SK-MEL-5 (cell line): ENCODE measurements around the gene CCDC88B. TPM values are rescaled to one million over a fixed set of nuclear protein-coding genes. Genes with fewer than 3 reads are reported as not detected.

Experiments used
- DNase-seq: peaks from one replicate; pipeline ENCODE4 v3.0.0-alpha.2; 2016; ENCODE audit warnings: low read depth, low spot score
- in situ Hi-C: cut with HindIII; loops from 2 replicates; pipeline ENCODE4 v1.10.0; 2016; ENCODE audit warnings: low sequenced_read_pairs, high pct_unique_total_duplicates, low pct_unique_long_range_greater_than_20kb
- total RNA-seq: library from RNA; depleted of rRNA; stranded (reverse); fragments of >200 nt; shearing (Covaris generic); gene quantifications from 2 replicates; pipeline ENCODE4 v1.2.3, GENCODE V29; 2014

CCDC88B gene
- total RNA-seq, 1 experiment from 2014 or later: 2.0 TPM

DNA sequence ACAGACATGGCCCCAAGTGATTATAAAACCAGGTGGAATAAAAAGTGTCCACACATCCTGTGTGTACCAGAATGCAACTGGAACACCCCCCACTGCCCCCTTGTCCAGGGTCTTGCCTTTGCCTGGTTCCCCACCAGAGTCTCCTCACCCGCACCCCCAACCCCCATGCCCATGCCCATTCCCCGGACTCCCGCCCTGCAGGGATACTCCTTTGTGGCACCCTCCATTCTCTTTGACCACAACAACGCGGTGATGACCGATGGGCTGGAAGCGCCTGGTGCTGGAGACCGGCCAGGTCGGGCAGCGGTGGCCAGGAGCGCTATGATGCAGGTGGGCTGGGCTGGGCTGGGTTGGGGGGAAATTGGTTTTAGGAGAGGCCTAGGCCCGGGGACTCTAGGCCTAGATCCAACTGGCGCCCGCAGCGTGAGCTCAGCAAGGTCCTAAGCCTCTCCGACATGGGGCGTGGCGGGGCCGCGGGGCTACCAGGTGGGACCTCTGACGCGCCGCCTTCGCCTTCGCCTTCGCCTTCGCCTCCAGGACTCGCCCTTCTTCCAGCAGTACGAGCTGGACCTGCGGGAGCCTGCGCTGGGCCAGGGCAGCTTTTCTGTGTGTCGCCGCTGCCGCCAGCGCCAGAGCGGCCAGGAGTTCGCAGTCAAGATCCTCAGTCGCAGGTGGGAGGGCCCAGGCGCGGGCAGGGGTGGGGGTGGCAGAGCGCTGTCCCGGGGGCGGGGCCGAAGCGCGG lies 28.1 kb downstream of the CCDC88B start:
- DNase-seq: no peak
- in situ Hi-C loops: no loop called here

DNA sequence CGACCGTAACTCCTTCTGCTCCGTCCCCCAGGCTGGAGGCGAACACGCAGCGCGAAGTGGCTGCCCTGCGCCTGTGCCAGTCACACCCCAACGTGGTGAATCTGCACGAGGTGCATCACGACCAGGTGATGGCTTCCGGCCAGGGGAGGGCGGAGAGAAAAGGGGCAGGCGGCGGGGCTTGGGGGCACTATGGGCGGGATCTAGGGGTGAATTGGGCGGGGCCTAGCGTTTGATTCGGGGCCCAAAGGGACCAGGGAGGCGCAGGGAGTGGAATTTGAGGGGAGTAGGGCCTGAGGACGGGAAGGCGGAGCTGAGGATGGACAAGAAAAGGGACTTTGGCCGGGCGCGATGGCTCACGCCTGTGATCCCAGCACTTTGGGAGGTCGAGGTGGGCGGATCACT lies 28.7 kb downstream of the CCDC88B start:
- no peak for DNase-seq
- in situ Hi-C loops: no loop called here

DNA sequence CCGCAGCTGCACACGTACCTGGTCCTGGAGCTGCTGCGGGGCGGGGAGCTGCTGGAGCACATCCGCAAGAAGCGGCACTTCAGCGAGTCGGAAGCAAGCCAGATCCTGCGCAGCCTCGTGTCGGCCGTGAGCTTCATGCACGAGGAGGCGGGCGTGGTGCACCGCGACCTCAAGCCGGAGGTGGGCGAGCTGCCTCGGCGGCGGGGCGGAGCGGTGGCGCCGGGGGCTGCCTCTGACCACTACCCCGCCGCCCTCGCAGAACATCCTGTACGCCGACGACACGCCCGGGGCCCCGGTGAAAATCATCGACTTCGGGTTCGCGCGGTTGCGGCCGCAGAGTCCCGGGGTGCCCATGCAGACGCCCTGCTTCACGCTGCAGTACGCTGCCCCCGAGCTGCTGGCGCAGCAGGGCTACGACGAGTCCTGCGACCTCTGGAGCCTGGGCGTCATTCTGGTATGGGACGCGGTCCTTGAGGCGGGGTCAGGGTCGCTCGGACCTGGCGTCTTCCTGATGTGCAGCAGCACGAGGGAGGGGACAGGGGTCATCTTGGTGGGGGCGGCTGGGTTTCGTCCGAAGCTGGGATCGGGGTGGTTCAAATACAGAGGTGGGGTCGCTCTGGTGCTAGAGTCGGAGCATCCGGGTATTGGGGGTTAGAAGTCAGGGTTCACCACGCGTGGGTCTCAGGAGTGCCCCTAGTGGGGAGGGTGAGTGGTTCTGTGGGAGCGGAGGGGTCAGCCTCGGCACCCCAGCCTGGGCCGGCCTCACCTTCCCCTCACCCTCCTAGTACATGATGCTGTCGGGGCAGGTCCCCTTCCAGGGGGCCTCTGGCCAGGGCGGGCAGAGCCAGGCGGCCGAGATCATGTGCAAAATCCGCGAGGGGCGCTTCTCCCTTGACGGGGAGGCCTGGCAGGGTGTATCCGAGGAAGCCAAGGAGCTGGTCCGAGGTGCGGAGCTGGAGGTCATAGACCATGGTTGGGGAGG lies 29.7 kb downstream of the CCDC88B start:
- in situ Hi-C loops: no loop called here
- no peak for DNase-seq

DNA sequence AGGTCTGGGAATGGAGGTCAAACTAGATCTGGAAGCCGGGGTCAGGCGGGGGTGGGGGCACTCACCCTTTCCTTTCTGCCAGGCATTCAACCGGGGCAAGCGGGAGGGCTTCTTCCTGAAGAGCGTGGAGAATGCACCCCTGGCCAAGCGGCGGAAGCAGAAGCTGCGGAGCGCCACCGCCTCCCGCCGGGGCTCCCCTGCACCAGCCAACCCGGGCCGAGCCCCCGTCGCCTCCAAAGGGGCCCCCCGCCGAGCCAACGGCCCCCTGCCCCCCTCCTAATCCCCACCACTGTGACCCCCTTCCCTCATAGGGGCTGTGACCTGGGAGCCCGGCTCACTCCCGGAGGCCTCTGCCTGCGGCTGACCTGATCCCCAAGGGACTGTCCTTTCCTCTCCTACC lies 31.2 kb downstream of the CCDC88B start:
- in situ Hi-C loops: no loop called here
- no peak for DNase-seq

DNA sequence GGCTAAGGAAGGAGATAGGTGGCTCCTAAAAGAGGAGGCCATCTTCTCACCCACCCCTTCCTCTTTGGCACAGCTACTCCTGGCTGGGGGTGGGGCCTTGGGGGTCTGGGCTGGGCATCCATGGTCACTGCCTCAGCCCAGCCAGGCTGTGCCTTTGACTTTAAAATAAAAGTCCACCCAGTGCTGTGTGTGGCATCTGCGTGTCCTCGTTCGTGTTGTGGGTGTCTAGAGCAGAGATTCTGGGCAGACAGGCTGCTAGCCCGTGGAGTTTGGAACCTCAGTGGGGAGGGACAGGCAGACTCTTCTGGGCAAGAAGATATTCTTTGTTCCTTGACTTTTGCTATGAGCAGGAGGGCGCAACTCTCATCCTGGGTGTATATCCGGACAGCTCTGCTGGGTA lies 32.0 kb downstream of the CCDC88B start:
- in situ Hi-C loops: no loop called here
- DNase-seq: no peak

DNA sequence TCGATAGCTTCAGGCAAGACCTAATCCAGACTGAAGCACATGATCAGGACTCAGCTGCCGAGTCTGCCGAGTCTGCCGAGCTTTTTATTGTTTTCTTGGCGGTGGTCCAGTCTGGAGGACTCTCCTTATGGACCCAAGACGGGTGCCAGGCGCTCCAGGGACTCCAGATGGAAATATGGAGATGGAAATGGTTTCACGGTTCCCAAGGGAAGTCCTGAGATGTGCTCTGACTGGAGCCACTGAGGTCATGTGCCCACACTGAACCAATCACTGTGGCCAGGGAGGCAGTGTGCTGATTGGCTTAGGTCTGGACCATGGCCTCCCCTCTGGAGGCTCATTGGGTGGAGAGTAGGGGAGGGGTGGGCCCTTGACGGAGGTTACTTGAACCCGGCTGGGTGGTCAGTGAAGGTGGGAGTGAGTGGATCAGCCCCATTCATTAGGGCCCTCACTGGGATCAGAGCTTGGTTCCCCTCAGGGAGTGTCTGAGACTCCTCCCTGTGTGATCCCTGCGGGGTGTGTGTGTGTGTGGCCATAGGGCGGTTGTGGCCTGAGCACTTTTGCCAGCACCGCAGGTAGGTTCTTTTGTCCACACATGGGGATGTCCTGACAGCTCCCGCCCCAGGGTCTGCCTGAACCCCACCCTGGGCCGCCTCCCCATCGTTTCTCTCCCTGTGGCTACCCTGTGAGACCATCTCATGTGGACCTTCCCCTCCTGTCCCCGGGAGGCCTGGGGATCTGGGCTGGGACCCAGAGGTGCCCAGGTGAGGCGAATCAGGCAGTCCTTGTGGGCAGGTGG lies 33.0 kb downstream of the CCDC88B start:
- in situ Hi-C loops: no loop called here
- peak; percentile 62 for DNase-seq

DNA sequence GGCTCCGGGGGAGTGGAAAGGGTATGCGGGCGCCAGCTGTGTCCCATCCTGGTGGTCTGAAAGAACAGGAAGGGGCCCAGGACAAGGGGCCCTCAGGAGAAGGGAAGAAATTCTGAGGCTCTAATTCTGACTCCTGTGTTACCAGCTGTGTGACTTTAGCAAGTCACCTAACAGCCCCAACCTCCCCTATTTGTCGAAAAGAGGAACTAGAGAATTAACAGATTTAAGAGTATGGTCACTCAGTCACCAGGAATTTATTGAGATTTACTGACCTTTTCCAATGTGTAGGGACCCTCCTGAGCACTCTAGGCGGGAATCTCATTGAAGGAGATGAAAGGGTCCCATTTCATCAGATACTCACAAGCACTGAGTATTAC lies 33.6 kb downstream of the CCDC88B start:
- in situ Hi-C loops: no loop called here
- DNase-seq: no peak

DNA sequence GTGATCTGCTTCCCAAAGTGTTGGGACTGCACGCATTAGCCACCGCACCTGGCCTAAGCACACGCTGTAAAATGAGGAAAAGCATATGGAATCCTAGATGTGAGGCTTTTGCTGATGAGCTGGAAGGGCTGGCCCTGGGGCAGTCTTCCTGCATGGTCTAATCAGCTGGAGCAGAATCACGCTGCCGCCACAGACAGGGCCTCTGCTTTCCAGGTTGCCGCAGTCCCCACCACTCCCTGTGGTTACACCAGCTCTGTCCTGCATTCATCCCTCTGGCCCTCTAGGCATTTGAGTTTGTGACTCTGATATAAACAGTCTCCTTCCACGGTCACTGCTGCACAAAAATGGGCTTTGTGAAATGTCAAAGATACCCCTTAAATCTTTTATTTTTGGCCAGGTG lies 36.1 kb downstream of the CCDC88B start:
- DNase-seq: no peak
- in situ Hi-C loops: no loop called here

DNA sequence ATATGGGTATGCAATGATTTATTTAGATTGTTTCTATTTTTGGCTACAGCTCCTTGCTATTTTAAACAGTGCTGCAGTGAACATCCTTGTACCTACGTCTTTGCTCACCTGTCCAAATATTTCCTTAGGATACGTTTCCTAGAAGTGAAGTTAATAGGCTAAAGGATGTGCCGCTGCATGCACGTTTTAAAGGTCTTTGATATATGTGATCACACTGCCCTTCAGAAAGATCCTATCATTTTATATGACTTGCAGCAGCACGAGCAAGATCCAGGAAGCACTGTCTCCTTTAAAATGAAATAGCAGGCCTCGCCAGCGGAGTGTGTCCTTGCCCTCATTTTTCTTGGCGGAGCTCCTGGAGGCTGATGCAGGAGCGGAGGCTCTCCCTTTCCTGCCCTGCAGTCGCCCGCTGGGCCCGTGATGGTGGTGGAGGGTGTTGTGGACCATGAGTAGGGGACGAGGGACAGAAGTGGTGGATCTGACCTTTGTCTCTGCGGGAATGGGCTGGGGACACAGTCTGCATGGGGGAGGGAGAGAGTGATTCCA lies 38.4 kb downstream of the CCDC88B start:
- in situ Hi-C loops: no loop called here

DNA sequence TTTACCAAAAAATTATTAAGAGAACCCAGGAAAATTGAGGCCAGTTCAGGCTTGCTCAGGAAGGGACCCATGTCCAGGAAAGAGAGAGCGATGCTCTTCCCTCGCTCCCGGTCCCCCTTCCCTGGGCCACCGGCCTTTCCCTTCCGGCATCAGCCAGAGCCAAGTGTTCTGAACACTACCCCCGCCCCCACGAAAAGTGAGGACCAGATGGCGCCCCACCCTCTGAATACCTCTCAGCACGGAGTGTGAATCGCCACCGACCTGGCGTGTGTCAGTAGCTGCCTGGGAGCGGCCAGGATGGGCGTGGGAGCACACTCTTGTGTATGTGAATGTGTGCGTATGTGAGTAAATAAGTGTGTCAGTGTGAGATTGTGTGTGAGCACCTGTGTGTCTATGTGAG lies 39.2 kb downstream of the CCDC88B start:
- no peak for DNase-seq
- in situ Hi-C loops: no loop called here

More for the DNA sequence above, 38.4 kb downstream of the CCDC88B start:
- no peak for DNase-seq

DNA sequence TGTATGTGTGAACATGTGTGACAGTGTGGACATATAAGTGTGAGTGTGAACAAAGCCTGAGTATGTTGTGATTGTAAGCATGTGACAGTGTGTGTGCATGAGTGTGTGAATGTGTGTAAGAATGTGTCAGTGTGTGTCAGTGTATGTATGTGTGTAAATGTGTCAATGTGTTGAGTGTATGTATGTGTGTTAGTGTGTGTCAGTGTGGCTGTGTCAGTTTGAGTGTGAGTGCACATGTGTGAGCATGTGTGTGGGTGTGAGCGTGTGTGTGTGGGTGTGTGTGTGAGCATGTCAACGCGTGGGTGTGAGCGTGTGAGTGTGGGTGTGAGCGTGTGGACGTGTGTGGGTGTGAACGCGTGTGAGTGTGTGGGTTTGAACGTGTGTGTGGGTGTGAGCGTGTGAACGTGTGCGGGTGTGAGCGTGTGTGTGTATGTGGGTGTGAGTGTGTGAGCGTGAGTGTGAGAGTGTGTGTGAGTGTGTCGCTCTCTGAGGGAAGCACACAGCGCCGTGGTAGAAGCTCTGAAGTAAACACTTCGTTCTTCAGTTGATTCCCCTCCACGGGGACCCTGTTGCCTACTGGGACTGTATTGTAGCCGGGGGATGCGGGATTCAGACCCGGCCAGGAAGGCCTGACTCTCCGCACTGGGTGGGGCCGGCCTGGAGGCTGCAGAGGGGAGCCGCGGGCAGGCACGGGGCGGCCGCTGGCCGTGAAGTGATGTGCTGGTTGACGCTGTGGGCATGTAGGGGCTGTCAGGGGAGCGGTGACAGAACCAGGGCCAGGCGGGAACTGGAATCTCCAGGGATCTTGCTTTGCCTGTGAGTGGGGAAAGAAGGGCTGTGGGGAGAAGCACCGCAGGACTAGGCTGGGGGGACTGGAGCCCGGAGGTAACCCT lies 40.1 kb downstream of the CCDC88B start:
- DNase-seq: no peak
- in situ Hi-C loops: no loop called here

DNA sequence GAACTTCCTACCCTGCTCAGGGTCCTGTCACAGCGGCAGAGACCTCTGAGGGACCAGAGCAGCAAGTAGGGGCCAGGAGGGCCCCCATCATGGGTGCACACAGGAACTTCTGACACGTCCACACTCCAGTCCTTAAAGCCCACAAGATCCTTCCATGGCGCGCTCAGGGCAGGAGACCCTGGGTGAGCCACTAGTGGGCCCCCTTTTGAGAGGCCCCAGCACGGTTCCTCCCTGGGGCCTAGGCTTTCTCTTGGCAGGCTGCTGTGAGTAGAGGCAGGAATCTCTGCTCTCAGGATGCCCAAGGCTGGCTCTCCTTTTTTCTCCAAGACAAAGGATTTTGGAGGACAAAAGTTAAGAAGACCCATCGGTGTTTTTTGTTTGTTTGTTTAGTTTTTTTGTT lies 41.3 kb downstream of the CCDC88B start:
- DNase-seq: no peak
- in situ Hi-C loops: no loop called here

DNA sequence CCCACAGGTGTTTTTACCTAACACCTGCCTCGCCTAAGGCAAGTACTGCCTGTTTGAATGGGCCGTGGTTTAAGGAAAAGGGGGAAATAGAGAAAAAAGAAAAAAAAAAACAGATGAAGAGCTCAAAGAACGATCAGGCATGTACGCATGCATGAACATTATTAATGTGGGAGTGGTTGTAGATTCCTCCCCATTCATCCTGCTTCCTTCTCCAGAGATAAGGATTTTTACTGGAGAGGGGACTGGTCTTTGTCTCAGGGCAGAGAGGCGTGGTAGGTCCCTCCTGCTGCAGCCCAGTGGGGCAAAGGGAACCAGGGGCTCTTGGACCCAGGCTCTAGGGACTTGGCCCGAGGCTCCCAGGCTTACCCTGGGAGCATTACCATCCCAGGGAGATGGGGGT lies 42.0 kb downstream of the CCDC88B start:
- DNase-seq: no peak
- in situ Hi-C loops: no loop called here

DNA sequence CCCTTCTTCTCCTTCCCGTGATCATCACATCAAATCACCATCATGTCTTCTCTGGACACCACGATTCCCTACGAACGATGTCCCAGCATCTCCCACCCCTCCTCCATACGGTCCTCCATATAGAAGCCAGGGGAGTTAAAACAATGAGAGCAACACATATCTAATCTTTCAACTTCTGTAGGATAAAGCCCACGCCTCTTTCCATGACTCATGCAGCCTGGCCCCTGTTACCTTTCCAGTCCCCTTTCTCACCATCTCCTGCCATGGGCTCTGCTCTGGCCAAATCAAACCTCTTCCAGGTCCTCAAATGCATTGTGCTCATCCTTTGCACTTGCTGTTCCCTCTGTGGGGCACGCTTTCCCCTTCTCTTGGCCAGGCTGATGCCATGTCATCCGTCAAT lies 42.6 kb downstream of the CCDC88B start:
- in situ Hi-C loops: no loop called here
- DNase-seq: no peak

DNA sequence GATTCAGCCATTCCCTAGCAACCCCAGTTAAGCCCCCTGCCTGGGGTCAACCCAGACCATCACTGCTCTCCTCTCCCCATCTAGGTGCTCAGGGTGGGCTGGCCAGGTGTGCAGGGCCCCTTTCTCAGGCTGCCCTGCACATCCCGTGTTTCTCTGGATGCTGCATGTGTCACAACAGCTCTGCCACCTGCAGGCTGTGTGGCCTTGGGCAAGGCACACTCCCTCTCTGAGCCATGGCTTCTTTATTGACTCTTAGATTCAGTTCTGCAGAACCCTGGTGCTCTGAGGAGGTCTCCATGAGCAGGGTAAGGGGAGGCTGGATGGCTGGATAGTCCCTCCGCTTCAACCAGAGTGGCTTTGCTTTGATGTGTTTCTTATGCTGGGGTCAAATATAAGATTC lies 43.6 kb downstream of the CCDC88B start:
- in situ Hi-C loops: no loop called here
- no peak for DNase-seq

DNA sequence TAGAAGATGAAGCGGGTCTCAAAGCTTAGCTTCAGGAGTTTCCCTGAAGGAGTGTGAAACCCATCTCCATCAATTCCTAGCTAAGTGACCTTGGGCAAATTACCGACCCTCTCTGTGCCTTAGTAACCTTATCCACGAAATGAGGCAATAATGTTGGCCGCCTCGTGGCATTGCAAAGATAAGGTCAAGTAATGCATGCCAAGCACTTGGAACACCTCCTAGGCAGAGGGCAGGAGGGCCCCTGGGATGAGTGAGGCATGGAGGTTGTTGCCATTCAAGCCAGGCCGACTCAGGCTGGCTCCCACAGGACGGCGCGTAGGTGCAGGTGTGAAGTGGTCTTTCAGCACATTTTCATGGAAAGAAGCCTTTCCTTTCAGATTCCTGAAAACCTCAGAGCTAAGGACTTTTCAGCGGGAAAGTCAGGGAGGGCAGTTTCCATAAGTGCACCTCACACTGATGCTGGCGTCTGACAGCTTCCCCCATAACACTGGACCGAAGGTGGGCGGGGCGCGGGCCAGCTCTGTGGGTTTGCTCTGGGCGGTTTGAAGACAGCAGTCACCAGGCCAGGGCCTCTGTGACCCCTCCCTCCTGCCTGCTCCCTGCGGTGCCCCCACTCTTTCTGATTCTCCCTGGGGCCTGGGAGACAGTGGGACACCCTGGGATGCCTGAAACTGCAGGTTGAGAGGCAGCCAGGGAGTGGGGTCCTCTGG lies 44.2 kb downstream of the CCDC88B start:
- in situ Hi-C loops: no loop called here
- no peak for DNase-seq
